Stimulated activated CD4-positive, alpha-beta T cell treated with anti-CD3 and anti-CD28 coated beads, Interleukin-15, amount 100 ng/mL, for 1 hour (primary cell): Measurements from ENCODE around the gene RBM6.
A peak's percentile ranks its signal among the peaks of the same experiment; 100 is the strongest.
"Not testable (repeated sequence)": the region's sequence is repeated elsewhere in the genome, so short reads cannot be mapped to it uniquely, and the experiment has no call there.

Experiments
- DNase-seq, 2 donors: peaks; one replicate each; pipeline ENCODE4 v3.0.0-alpha.2; 2020; ENCODE audit warnings: low read depth in 1 of 2, low spot score in 1 of 2

The RBM6 gene

DNA sequence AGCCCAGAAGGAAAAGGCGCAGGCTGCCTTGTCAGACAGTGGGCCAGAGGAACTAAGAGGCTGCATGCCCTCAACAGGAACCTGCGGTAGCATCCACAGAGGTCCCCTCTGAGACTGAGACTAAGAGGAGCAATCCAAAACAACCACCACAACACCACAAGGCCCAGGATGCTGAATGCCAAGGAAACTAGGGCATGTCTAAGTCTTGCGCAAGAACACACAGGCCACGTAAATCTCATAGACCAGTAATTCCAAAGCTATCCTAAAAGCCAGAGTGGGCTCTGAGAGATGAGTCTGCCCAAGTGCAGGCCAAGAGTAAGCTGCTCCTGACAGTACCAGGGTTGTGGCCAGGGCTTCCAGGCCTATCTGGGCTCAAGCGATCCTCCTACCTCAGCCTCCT, 23.3 kb upstream of the RBM6 start:
- DNase-seq: no peak

DNA sequence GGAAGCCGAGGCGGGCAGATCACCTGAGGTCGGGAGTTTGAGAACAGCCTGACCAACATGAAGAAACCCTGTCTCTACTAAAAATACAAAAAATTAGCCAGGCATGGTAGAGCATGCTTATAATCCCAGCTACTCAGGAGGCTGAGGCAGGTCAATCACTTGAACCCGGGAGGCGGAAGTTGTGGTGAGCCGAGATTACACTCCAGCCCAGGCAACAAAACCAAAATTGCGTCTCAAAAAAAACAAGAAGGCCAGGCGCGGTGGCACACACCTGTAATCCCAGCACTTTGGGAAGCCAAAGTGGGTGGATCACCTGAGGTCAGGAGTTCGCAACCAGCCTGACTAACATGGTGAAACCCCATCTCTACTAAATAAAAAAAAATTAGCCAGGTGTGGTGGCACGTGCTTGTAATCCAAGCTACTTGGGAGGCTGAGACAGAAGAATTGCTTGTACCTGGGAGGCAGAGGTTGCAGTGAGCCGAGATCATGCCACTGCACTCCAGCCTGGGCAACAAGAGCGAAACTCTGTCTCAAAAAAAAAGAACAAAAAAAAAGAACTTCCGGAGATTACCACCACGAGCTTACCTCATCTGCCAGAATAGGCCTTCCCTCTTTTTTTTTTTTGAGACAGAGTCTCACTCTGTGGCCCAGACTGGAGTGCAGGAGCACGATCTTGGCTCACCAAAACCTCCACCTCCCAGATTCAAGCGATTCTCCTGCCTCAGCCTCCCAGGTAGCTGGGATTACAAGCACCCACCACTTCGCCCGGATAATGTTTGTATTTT, 22.0 kb upstream of the RBM6 start:
- DNase-seq: not testable (repeated sequence)

GRCh38 chr3:49924683-49925082, 15.3 kb upstream of the RBM6 start:
- DNase-seq: no peak

DNA sequence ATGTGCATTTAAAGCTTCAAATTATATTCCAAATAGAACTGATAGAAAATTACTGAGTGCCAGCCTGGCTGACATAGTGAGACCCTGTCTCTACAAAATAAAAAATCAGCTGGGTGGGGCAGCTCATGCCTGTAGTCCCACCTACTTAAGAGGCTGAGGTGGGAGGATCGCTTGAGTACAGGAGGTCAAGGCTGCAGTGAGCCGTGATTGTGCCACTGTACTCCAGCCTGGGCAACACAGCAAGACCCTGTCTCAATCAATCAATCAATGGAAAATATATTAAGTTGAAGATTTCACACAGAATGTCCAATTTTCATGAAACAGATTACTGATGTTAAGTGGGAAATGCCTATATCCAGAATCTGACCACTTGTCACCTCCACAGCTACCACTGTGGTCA, 14.5 kb upstream of the RBM6 start:
- no peak for DNase-seq

- no peak for DNase-seq
Observed at GRCh38 chr3:49926117-49926728, 13.7 kb upstream of the RBM6 start.

GRCh38 chr3:49927798-49928197, 12.2 kb upstream of the RBM6 start:
- no peak for DNase-seq

- DNase-seq: no peak
Observed at GRCh38 chr3:49928481-49929017, 11.4 kb upstream of the RBM6 start.

- peak; percentile 70 to 81 for DNase-seq
Observed at GRCh38 chr3:49929291-49930167, 10.4 kb upstream of the RBM6 start, which contains the start of gene MON1A. Gene MON1A (minus strand): TSS chr3:49929811. CDS start chr3:49913346, 16,465 bp downstream.

DNA sequence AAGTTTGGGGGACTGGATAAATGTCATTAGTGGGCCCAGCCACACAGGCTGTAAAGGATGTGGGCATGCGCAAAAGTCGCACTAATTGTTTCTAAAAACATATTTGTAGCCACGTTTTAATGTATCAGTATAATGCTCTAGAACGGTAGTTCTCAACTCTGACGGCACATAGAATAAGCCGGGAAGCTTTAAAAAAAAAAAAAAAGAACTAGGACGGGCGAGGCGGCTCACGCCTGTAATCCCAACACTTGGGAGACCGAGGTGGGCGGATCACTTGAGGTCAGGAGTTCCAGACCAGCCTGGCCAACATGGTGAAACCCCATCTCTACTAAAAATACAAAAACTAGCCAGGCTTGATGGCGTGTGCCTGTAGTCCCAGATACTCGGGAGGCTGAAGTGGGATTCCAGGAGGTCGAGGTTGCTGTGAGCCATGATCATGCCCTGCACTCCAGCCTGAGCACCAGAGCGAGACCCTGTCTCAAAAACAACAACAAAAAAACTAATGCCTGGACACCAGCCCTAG, 9.7 kb upstream of the RBM6 start:
- no peak for DNase-seq

DNA sequence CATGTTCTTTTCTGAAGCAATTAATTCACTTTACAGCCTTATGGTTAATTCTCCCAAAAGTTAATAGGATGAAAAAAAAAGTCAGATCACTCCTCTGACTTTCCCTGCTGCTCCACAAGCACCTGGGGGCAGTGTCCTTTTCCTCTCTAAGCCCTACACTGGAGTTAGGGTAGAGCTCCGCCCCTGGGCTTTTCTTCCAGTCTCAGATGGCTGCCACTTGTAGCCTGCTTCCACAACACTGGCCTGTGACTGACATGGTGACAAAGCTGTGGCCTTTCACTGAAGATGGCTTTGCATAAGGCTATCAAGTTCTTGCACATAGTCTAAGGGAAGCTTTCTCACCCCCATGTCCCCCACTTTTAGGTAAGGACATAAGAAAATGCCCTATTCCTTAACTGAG, 9.0 kb upstream of the RBM6 start:
- DNase-seq: no peak

DNA sequence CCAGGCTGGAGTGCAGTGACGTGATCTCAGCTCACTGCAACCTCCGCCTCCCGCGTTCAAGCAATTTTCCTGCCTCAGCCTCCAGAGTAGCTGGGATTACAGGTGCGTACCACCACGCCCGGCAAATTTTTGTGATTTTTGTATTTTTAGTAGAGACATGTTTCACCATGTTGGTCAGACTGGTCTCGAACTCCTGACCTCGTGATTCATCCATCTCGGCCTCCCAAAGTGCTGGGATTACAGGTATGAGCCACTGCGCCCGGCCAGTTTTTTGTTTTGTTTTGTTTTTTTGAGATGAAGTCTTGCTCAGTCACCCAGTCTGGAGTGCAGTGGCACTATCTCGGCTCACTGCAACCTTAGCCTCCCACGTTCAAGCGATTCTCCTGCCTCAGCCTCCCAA, 7.7 kb upstream of the RBM6 start:
- not testable (repeated sequence) for DNase-seq

GRCh38 chr3:49937090-49937489, 2.9 kb upstream of the RBM6 start:
- DNase-seq: no peak

DNA sequence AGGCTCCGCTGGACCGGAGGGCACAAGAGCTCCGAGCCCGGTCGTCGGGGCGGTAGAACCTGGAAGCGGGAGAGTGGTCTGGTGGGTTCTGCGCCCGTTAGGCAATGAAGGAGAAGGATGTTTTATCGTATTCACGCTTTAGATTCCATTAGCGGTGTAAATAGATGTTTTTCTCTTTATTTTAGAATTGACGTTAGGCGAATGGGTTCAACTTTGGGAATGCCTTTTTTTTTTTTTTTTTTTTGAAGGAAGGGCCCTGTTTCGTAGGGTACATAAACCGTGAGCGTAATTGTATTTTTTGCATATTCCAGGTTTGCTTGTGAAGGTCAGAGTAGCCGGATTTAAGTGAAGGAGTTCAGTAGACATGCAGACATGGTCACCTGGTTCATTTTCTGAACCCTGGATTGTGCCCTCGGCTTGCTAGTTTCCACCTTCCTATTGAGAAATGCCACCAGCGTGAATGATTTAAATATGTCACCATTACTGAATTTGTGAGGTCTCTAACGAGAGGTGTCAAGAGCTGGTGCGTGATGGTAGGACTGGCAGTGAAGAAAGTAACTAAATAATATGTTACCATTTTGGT, 808 bp downstream of the RBM6 start:
- DNase-seq: no peak

DNA sequence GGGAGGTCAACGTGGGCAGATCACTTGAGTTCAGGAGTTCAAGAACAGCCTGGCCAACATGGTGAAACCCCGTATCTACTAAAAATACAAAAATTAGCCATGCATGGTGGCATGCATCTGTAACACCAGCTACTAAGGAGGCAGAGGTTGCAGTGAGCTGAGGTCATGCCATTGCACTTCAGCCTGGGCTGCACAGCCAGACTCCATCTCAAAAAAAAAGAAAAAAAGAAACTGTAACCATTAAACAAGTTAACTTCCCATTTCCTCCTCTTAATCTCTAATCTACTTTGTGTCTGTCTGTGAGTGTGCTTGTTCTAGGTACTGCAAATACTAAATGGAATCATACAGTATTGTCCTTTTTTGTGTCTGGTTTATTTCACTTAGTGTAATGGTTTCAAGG, 2.7 kb downstream of the RBM6 start:
- no peak for DNase-seq

GRCh38 chr3:49952924-49953323, 13.0 kb downstream of the RBM6 start:
- DNase-seq: no peak

DNA sequence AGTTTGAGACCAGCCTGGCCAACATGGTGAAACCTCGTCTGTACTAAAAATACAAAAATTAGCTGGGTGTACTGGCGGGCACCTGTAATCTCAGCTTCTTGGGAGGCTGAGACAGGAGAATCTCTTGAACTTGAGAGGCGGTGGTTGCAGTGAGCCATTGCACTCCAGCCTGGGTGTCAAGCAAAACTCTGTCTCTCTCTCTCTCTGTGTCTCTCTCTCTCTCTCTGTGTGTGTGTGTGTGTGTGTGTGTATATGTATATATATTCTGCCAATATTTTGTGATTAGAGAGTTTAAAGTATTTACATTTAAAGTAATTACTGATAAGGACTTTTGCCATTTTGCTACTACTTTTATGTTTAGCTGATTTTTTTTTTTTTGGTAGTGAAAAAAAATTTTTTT, 15.7 kb downstream of the RBM6 start:
- no peak for DNase-seq

DNA sequence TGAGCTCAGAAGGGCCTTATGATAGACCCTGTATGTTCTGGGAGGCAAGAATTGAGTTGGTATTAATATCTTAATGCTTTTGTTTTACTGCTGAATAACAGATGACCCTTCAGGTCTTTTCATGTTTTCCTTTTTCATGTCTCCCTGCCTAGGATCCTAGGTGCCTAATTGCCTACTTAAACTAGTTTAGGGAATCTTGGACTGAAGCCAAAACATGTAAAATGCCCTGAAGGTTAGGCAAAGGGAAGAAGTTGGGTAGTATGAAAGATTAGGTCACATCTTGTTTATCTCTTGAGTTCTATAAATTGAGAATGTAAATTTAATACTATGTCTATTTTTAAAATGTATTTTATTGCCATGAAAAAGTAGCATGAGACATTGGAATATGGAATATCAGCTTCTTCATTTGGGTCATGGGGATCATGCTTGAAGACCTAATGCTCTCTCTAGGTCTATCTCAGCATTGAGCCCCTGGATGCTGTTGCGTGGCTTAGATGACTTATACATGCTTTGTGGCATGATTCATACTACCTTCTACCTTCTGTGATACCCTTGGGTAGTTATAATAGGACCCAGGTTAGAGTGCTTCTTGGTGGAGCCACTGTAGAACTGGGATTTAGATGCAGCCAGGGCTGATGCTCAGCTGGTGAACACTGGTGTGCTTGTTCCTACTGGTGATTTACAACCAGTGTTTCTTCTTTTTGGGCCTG, 26.4 kb downstream of the RBM6 start:
- no peak for DNase-seq

DNA sequence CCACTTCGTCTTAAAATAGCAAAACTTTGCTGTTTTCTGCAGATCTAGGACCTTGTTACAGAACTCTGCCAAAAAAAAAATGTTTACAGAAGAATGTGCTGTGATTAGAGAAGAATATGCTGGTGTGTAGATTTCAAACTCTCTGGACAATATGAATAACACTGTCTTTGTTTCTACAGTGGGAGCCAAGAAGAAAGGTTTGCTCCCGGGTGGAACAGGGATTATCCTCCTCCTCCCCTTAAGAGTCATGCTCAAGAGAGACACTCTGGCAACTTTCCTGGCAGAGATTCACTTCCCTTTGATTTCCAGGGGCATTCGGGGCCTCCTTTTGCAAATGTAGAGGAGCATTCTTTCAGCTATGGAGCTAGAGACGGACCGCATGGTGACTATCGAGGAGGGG, 27.3 kb downstream of the RBM6 start:
- no peak for DNase-seq

GRCh38 chr3:49968346-49968745, 28.4 kb downstream of the RBM6 start:
- DNase-seq: no peak

- no peak for DNase-seq
Observed at GRCh38 chr3:49972656-49973055, 32.7 kb downstream of the RBM6 start.
